ENCODE measurements around the gene SORCS1. TPM values are rescaled to one million over a fixed set of nuclear protein-coding genes. Genes with fewer than 3 reads are reported as not detected.

Gene SORCS1
- total and polyA plus RNA-seq, 2 of the 13 experiments (the other 11 are each of a cell fraction or from before 2014, with no cell fraction given): not detected

DNA sequence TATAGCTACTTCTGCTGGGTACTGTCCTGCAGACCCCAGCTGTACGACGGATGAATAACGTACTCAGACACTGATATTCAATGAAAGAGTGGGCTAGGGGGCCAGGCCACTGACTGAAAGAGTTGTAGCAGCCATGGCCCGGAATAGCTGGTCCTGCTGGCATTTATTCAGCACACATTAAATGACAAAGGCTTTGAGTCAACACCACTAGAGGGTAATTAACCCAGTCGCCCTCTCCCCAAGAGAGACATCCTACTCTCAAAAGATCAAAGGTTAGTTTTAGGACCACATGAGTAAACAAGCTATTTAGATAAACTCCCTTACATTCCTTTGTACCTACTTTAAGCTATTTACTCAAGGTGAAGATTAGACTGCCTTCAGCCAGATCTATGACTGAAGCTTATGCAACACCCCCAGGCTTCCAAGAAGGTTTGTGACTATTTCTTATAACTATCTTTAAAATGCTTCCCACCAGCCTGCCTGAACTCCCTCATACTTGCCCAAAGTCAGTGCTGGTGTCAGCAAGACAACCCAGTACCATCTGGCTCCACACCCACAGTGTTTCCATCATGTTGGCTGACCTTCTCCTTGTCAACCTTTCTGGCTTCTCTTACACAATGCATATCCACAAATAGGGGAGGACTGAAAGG lies 629.1 kb downstream of the SORCS1 start:
- H3K4me2 ChIP-seq (ENCODE audit: low read depth, low read length): no peak overlapping the region
- no peak for ATAC-seq
- ChIA-PET POLR2A (no interaction called here), CTCF (ENCODE audit: low intra/inter-chr PET ratio, low total read pairs) (no interaction called here)
- TF ChIP-seq KAT7 (CRISPR knock-in tag; IDR thresholded peaks at IDR 0.05; ENCODE audit: borderline replicate concordance) (no peak), ZSCAN12 (CRISPR knock-in tag; IDR thresholded peaks at IDR 0.05) (no peak), KLF12 (CRISPR knock-in tag; IDR thresholded peaks at IDR 0.05; ENCODE audit: borderline replicate concordance) (no peak), CCDC6 (CRISPR knock-in tag; IDR thresholded peaks at IDR 0.05) (no peak), CHD4 (IDR thresholded peaks at IDR 0.05; ENCODE audit: borderline replicate concordance, low read length) (no peak), ZNF230 (CRISPR knock-in tag; IDR thresholded peaks at IDR 0.05) (no peak), DNMT1 (CRISPR knock-in tag; IDR thresholded peaks at IDR 0.05) (no peak), ZNF670 (CRISPR knock-in tag; IDR thresholded peaks at IDR 0.05; ENCODE audit: borderline replicate concordance) (no peak), IRF2 (CRISPR knock-in tag; IDR thresholded peaks at IDR 0.05) (no peak)
- TF ChIP-seq, protein P1, sequence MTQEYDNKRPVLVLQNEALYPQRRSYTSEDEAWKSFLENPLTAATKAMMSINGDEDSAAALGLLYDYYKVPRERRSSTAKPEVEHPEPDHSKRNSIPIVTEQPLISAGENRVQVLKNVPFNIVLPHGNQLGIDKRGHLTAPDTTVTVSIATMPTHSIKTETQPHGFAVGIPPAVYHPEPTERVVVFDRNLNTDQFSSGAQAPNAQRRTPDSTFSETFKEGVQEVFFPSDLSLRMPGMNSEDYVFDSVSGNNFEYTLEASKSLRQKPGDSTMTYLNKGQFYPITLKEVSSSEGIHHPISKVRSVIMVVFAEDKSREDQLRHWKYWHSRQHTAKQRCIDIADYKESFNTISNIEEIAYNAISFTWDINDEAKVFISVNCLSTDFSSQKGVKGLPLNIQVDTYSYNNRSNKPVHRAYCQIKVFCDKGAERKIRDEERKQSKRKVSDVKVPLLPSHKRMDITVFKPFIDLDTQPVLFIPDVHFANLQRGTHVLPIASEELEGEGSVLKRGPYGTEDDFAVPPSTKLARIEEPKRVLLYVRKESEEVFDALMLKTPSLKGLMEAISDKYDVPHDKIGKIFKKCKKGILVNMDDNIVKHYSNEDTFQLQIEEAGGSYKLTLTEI (CRISPR knock-in tag; conservative IDR thresholded peaks at IDR 0.05): no peak
- TF ChIP-seq, protein P2, sequence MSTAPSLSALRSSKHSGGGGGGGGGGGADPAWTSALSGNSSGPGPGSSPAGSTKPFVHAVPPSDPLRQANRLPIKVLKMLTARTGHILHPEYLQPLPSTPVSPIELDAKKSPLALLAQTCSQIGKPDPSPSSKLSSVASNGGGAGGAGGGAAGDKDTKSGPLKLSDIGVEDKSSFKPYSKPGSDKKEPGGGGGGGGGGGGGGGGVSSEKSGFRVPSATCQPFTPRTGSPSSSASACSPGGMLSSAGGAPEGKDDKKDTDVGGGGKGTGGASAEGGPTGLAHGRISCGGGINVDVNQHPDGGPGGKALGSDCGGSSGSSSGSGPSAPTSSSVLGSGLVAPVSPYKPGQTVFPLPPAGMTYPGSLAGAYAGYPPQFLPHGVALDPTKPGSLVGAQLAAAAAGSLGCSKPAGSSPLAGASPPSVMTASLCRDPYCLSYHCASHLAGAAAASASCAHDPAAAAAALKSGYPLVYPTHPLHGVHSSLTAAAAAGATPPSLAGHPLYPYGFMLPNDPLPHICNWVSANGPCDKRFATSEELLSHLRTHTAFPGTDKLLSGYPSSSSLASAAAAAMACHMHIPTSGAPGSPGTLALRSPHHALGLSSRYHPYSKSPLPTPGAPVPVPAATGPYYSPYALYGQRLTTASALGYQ (CRISPR knock-in tag; IDR thresholded peaks at IDR 0.05): no peak
- TF ChIP-seq, protein P3, sequence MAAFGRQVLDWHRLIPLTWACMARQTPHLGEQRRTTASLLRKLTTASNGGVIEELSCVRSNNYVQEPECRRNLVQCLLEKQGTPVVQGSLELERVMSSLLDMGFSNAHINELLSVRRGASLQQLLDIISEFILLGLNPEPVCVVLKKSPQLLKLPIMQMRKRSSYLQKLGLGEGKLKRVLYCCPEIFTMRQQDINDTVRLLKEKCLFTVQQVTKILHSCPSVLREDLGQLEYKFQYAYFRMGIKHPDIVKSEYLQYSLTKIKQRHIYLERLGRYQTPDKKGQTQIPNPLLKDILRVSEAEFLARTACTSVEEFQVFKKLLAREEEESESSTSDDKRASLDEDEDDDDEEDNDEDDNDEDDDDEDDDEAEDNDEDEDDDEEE (CRISPR knock-in tag; IDR thresholded peaks at IDR 0.05): no peak
- TF ChIP-seq, protein P4, sequence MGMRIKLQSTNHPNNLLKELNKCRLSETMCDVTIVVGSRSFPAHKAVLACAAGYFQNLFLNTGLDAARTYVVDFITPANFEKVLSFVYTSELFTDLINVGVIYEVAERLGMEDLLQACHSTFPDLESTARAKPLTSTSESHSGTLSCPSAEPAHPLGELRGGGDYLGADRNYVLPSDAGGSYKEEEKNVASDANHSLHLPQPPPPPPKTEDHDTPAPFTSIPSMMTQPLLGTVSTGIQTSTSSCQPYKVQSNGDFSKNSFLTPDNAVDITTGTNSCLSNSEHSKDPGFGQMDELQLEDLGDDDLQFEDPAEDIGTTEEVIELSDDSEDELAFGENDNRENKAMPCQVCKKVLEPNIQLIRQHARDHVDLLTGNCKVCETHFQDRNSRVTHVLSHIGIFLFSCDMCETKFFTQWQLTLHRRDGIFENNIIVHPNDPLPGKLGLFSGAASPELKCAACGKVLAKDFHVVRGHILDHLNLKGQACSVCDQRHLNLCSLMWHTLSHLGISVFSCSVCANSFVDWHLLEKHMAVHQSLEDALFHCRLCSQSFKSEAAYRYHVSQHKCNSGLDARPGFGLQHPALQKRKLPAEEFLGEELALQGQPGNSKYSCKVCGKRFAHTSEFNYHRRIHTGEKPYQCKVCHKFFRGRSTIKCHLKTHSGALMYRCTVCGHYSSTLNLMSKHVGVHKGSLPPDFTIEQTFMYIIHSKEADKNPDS (CRISPR knock-in tag; IDR thresholded peaks at IDR 0.05): no peak
- TF ChIP-seq, protein P5, sequence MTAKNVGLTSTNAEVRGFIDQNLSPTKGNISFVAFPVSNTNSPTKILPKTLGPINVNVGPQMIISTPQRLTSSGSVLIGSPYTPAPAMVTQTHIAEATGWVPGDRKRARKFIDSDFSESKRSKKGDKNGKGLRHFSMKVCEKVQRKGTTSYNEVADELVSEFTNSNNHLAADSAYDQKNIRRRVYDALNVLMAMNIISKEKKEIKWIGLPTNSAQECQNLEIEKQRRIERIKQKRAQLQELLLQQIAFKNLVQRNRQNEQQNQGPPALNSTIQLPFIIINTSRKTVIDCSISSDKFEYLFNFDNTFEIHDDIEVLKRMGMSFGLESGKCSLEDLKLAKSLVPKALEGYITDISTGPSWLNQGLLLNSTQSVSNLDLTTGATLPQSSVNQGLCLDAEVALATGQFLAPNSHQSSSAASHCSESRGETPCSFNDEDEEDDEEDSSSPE (CRISPR knock-in tag; IDR thresholded peaks at IDR 0.05): no peak
- no peak for FAIRE-seq
- no peaks in the 10 kb centered on the region for H3K4me1 ChIP-seq (ENCODE audit: insufficient read depth, low read length)
- intact Hi-C loops (cut with micrococcal nuclease; ENCODE audit: unreplicated experiment): no loop called here
- in situ Hi-C loops (cut with HindIII; ENCODE audit: extremely low pct_ligation_motif_present, low pct_unique_long_range_greater_than_20kb): no loop called here
- no peak overlapping the region for H3K27ac ChIP-seq (ENCODE audit: extremely low read length, insufficient read depth, low read length)
- H3K36me3 ChIP-seq (replicated peaks in 1 of 2; ENCODE audit: control insufficient read depth in 1 of 2, insufficient read depth in 2 of 2, low read length in 2 of 2): no peaks in the 10 kb centered on the region
- peaks cover 50% of the 10 kb centered on the region for H3K9me3 ChIP-seq (ENCODE audit: low read length)
- no peaks in the 10 kb centered on the region for H3K79me2 ChIP-seq (ENCODE audit: insufficient read depth, low read length)
- 5% methylated on average over 5 of the region's 5 CpGs for WGBS (ENCODE audit: low lambda C conversion rate)
- no peaks in the 10 kb centered on the region for H3K27me3 ChIP-seq (ENCODE audit: control insufficient read depth in 1 of 2, insufficient read depth in 2 of 2, low read length in 2 of 2)
- H3K9ac ChIP-seq (ENCODE audit: insufficient read depth, low read depth, low read length): no peak overlapping the region
- no peak for DNase-seq (ENCODE audit: low spot score)
- no peak overlapping the region for H2AFZ ChIP-seq (ENCODE audit: low read length)
- no peak overlapping the region for H3K4me3 ChIP-seq (replicated peaks in 1 of 3; ENCODE audit: insufficient read depth in 1 of 3, low read depth in 2 of 3, low read length in 3 of 3)
- H4K20me1 ChIP-seq (ENCODE audit: insufficient read depth, low read length): no peaks in the 10 kb centered on the region
- BruUV-seq (replicated peaks): no TSS peak

All from HepG2 (cell line).